Hair follicular keratinocyte (primary cell): ENCODE measurements around the gene SS18L1. TPM values are rescaled to one million over a fixed set of nuclear protein-coding genes. Genes with fewer than 3 reads are reported as not detected.

Experiments
- total RNA-seq: library from RNA; depleted of rRNA; stranded (reverse); fragments of >200 nt; gene quantifications from 2 replicates; pipeline ENCODE4 v1.2.3, GENCODE V29; 2015

SS18L1 gene, protein sequence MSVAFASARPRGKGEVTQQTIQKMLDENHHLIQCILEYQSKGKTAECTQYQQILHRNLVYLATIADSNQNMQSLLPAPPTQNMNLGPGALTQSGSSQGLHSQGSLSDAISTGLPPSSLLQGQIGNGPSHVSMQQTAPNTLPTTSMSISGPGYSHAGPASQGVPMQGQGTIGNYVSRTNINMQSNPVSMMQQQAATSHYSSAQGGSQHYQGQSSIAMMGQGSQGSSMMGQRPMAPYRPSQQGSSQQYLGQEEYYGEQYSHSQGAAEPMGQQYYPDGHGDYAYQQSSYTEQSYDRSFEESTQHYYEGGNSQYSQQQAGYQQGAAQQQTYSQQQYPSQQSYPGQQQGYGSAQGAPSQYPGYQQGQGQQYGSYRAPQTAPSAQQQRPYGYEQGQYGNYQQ
- 8.5 and 11.2 TPM in 2 replicates for total RNA-seq

GRCh38 chr20:62143081-62143956 is at the start of gene SS18L1, which contains the start of gene PSMA7:
Gene SS18L1, plus strand, starts transcription at chr20:62143769. Its CDS starts 52 bp downstream, at chr20:62143821.
Gene PSMA7, minus strand, starts transcription at chr20:62143394. Its CDS starts 91 bp downstream, at chr20:62143303.

GRCh38 chr20:62121776-62122653 is 21.6 kb upstream of the SS18L1 start, which contains the start of gene LSM14B:
Gene LSM14B, plus strand, starts transcription at chr20:62122475. Its CDS starts 192 bp downstream, at chr20:62122667.

GRCh38 chr20:62182469-62183425 is 39.2 kb downstream of the SS18L1 start, which contains the start of gene MTG2:
Gene MTG2, plus strand, starts transcription at chr20:62183028. Its CDS starts 10,393 bp downstream, at chr20:62193421.

DNA sequence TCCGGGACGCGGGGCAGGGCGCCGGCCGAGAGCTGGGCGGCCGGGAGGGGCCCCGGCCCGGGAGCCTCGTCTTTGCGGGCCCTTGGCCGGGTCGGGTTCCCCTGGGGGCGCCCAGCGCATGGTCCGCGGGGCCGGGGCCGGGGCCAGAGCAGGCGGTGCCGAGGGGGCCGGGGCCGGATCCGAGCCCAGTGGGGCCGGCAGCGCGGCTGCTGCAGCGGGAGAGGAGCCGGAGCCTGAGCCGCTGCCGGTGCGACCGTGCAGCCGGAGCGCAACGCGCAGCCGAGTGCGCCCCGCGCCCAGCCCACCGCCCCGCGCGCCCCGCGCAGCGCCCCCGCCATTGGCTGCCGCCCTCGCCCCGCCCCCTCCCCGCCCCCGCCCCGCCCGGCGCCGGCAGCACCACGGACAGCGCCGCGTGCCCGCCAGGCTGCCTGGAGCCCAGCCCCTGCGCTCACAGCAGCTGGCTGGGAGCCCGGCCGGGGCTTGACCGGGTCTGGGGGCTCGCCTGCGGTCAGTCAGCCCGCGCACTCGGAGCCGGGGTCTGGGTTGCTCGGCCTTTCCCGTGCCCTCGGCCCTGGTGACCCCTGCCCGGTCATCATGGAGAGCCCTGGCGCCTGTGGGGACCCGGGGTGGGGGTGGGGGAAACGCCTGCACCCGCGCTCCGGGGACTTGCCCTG is 76.6 kb downstream of the SS18L1 start, which contains the start of gene HRH3:
Gene HRH3, minus strand, starts transcription at position 287 of the 674 bp plus-strand sequence. CDS start 308 bp downstream, outside the sequence.

Other genes starting within 250 kb of the SS18L1 start
- gene TAF4, start 77.9 kb upstream of the SS18L1 start, total RNA-seq, result 4.1 and 5.4 TPM in 2 replicates
- 17.6 and 20.8 TPM in 2 replicates for gene LSM14B, start 21.3 kb upstream of the SS18L1 start, total RNA-seq
- 409 and 607 TPM in 2 replicates for gene PSMA7, start 375 bp upstream of the SS18L1 start, total RNA-seq
- 23.6 and 33.9 TPM in 2 replicates for gene MTG2, start 39.3 kb downstream of the SS18L1 start, total RNA-seq
- gene HRH3, start 76.5 kb downstream of the SS18L1 start, total RNA-seq, result not detected in 2 replicates
- gene OSBPL2, start 94.8 kb downstream of the SS18L1 start, total RNA-seq, result 22.7 and 25.1 TPM in 2 replicates
- 193 and 288 TPM in 2 replicates for gene ADRM1, start 159.2 kb downstream of the SS18L1 start, total RNA-seq
- 96.3 and 136 TPM in 2 replicates for gene LAMA5, start 223.5 kb downstream of the SS18L1 start, total RNA-seq
- gene RPS21, start 243.3 kb downstream of the SS18L1 start, total RNA-seq, result 2,528 and 3,406 TPM in 2 replicates